HG03139 (cell line): ENCODE results near the gene GPRIN2.

Source experiments
- ATAC-seq: cut with Tn5 transposase; IDR thresholded peaks from one replicate; pipeline ENCODE4 v1.9.1; 2021; ENCODE audit not compliant: unreplicated experiment

Gene GPRIN2

GRCh38 chr10:46549171-46550075, 7.0 kb downstream of the GPRIN2 start:
- ATAC-seq: no peak

- no peak for ATAC-seq
Measured at GRCh38 chr10:46548498-46549090, 7.9 kb downstream of the GPRIN2 start.

DNA sequence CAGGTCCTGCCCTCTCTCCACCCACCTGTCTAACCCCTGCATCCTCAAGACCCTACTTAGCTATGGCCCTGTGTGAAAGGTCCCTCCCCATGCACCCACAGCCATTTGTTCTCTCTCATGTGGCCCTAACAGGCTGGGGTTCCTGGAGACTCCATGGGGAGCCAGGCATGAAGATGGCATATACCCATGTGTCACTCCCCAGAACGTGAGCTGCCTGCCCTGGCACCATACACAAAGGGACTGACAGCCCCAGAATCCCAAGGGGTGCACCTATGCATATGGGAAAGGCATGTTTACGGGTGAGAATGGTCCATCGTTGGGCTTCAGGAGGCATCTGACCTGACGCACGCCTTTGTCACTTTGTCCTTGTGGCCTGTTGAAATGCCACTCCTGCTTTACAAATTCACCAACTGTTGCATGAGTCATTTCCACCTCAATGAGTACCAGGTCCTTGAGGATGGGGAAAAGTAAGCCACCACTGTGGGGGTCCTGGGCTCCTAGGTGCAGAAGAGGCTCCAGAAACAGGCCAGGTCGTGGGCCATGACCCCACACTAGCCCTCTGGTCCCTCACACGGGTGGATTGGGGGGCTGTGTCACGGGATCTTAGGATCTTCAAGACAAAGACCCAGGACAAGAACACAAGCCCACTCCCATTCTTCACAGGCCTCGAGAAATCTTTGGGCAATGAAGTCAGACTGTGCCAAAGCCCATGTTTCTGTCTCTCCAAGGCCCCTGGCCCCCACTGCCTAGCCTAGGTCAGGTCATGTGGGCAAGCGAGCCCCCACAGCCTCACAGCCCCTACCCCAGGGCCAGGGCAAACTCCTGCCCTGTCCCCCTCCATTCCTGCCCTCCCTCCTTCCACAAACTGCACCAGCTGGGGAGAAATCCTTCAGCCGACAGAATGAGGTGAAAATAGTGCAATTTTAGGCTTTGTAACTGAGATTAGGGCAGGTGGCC, 8.6 kb downstream of the GPRIN2 start:
- ATAC-seq: no peak

- no peak for ATAC-seq
Measured at GRCh38 chr10:46546591-46547540, 9.6 kb downstream of the GPRIN2 start.

DNA sequence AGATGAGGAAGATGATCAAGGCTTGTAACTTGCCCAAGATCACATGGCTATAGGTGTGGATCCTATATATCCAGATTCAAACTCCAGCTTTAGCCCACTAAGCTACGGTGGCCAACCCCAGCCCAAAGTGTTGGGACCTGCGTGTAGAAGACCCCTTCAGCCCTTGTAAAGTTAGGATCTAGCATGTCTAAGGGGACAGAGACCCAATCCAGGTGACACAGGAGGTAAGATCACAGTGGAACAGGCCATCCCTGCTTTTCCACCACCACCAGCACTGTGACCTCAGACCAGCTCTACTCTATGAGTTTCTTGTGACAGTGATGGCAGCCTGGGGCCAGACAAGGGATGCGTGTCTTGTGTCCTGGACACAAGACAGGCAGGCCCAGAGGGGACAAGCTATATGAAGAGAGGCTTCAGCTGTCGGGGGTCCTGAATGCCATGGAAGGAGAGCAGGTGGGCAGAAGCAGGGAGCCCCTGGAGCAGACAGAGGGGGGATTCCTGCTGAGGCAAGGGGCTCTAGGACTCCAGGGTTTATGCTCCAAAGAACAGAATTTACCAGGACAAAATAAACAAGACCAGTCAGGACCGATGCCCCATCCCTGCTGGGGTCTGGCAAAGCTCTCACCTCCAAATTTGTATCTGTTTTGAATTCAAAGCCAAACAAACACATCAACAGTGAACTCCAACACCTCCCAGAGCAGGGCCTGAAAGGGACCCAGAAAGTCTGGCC, 10.4 kb downstream of the GPRIN2 start:
- ATAC-seq: no peak

GRCh38 chr10:46544989-46545791, 11.3 kb downstream of the GPRIN2 start:
- no peak for ATAC-seq

DNA sequence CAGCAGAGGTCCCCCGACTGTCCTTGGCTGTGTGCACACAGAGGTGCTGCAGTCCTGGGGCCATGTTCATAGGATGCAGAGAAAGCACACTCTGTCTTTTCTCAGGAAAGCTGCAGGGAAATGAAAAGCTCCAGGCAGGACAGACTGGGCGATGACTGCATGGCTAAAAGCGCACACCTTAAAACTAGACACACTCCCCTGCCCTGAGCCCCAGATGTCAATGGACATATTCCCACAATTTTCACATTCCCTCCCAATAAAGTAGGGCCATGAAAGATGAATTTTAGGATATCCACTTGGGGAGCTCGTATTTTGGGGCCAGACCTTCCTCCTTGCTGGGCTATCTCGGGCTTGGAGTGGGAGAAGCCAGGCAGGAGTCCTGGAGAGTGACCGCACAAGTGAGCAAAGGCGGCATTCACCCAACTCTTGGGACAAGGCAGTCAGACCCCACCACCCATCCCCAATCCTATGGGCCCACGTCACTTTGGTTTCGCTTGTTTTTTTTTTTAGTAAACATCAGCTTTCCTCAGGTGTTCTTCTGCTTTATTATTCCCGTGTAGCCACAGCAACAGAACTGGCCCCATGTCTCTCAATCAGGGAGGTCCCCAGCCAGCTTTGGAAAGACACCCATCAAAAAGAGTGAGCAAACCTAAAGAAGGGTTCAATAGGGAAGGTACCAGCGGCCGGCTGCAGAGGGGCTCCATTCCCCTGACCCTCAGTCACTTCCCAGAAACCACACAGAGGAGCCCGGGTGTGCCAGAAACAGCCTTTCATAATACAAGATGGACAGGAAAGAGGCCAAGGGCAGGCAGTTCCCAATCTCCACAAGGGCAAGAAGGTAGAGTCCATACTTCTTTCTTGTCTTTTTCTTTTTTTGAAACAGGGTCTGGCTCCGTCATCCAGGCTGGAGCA, 12.7 kb downstream of the GPRIN2 start:
- no peak for ATAC-seq

DNA sequence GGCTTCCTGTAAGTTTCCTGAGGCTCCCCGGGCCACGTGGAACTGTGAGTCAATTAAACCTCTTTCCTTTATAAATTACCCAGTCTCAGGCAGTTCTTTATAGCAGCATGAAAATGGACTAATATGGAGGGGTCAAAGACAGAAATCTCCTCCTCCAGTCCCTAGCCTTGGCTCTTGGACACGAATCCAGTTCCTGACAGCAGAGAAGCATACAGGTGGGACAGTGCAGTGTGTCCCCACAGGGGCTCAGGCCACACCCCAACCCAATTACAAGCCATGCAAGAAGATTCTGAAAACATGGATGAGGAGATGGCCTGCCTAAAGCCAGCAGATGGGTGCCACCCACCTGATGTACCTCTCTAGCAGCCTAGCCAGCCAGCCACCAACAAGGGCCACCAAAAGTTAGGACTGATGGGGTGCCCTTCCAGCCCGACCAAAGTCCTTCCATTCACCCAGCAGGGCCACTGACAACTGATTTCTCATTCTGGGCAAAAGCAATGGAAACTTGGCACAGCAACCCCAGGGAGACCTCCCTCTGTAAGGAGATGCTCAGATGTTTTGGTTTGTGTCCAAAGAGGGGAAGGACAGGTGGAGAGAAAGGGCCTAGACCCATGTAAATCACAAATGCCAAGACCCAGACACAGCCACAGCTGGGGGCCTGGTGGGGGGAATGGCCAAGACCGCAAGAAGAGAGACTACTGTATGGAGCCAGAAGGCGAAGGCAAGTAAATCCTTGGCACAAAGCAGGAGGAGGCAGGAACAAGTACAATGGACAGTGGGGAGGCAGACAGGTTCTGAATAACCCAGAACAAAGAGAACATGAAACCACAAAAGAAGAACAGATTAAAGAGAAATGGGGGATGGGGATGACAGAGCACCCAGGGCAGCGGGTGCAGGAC, 13.6 kb downstream of the GPRIN2 start:
- ATAC-seq: no peak

GRCh38 chr10:46541735-46542566, 14.5 kb downstream of the GPRIN2 start:
- no peak for ATAC-seq

GRCh38 chr10:46541017-46541661, 15.3 kb downstream of the GPRIN2 start:
- ATAC-seq: no peak

GRCh38 chr10:46540412-46541016, 15.9 kb downstream of the GPRIN2 start:
- no peak for ATAC-seq

- ATAC-seq: no peak
Measured at GRCh38 chr10:46539596-46540411, 16.7 kb downstream of the GPRIN2 start.

GRCh38 chr10:46538717-46539426, 17.6 kb downstream of the GPRIN2 start:
- no peak for ATAC-seq
